Measurements from ENCODE around the gene DCST1. TPM values are rescaled to one million over a fixed set of nuclear protein-coding genes. Genes with fewer than 3 reads are reported as not detected.

Gene DCST1
- total RNA-seq, 1 donor from 2014 or later, result not detected

DNA sequence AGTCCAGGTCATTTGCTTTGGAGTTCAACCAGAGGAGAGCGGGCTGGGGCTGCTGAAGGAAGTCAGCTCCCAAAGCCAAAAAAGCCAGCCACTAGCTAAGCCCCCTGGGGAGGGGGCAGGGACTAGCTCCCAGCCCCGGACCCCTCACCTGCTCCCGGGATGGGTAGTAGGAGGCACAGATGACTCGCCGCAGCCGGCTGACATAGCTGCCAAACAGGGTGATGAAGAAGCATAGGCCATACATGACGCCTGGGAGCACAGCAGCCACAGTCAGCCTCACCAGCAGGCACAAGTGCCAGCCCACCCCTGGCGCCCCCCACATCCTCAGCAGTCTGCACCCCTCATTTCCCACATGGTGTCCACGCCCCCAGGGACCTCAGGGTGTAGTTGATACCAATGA, 7.5 kb upstream of the DCST1 start:
- Mint-ChIP-seq H3K36me3 (ENCODE audit: low read depth, unreplicated experiment) (peaks cover 4% of the 10 kb centered on the region), H3K9me3 (ENCODE audit: unreplicated experiment) (no peaks in the 10 kb centered on the region), H3K27me3 (ENCODE audit: unreplicated experiment) (peaks cover 7% of the 10 kb centered on the region), H3K4me3 (ENCODE audit: unreplicated experiment) (no peak overlapping the region), H3K27ac (ENCODE audit: unreplicated experiment) (no peak overlapping the region), H3K4me1 (ENCODE audit: unreplicated experiment) (peaks cover 23% of the 10 kb centered on the region)
- no peak for DNase-seq (ENCODE audit: low spot score)
- TF ChIP-seq, protein P1, sequence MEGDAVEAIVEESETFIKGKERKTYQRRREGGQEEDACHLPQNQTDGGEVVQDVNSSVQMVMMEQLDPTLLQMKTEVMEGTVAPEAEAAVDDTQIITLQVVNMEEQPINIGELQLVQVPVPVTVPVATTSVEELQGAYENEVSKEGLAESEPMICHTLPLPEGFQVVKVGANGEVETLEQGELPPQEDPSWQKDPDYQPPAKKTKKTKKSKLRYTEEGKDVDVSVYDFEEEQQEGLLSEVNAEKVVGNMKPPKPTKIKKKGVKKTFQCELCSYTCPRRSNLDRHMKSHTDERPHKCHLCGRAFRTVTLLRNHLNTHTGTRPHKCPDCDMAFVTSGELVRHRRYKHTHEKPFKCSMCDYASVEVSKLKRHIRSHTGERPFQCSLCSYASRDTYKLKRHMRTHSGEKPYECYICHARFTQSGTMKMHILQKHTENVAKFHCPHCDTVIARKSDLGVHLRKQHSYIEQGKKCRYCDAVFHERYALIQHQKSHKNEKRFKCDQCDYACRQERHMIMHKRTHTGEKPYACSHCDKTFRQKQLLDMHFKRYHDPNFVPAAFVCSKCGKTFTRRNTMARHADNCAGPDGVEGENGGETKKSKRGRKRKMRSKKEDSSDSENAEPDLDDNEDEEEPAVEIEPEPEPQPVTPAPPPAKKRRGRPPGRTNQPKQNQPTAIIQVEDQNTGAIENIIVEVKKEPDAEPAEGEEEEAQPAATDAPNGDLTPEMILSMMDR (IDR thresholded peaks at IDR 0.05; ENCODE audit: unreplicated experiment), result no peak

DNA sequence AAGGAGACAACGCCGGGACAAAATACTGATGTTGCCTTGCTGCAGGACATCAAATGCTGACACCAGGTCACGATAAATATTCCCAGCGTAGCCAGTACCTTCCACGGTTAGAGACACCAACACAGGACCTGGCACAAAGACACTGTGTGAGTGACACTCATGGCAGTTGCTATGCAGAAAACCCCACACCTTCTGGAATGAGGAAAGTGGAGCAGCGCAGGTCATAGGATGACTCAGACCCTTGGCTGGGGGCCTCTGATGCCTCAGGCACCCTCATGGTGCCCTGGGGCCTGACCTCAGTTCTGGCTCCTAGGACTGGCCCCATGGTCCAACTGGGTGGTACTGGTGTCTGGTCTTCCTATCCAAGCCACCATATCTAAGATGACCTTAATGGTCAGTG, 7.0 kb upstream of the DCST1 start:
- Mint-ChIP-seq H3K27ac (ENCODE audit: unreplicated experiment) (no peak overlapping the region), H3K4me1 (ENCODE audit: unreplicated experiment) (peaks cover 23% of the 10 kb centered on the region), H3K27me3 (ENCODE audit: unreplicated experiment) (peaks cover 7% of the 10 kb centered on the region), H3K4me3 (ENCODE audit: unreplicated experiment) (no peak overlapping the region), H3K36me3 (ENCODE audit: low read depth, unreplicated experiment) (peaks cover 4% of the 10 kb centered on the region), H3K9me3 (ENCODE audit: unreplicated experiment) (no peaks in the 10 kb centered on the region)
- TF ChIP-seq, protein P1 (IDR thresholded peaks at IDR 0.05; ENCODE audit: unreplicated experiment), result no peak
- no peak for DNase-seq (ENCODE audit: low spot score)

DNA sequence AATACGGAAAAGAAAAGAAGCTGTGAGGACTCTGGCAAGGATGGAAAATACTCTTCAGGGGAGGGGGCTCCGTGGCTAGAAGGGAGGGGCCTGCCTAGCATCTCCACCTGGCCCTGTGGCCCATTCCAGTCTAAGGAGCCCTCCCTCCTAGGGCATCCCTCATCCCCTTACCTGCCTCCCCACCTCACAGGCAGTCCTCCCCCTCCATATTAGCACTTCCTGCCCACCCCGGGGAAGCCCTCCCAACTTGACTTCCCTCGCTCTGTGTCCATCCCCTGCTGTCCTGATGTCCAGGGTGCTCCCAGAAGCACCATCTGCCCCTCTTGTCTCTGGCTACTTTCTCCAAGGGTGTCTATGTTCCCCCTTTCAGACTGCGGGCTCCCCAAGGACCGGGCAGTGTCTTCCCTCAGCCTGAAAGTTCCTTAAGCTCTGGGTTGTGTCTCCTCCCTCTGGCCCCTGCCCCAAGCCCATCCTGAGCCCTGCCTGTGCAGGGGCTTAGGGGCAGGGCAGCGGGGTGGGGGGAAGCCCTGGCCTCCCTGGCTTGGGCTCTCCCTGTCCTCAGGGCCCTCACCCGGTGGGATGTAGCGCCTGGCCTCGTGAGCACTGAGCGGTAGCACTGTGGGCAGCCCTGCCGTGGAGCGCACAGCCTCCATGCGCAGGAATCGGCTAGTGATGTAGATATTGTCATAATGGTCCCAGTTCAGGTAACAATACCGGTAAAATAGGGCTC, 3.9 kb upstream of the DCST1 start:
- Mint-ChIP-seq H3K36me3 (ENCODE audit: low read depth, unreplicated experiment) (peaks cover 5% of the 10 kb centered on the region), H3K27me3 (ENCODE audit: unreplicated experiment) (peaks cover 13% of the 10 kb centered on the region), H3K9me3 (ENCODE audit: unreplicated experiment) (no peaks in the 10 kb centered on the region), H3K4me3 (ENCODE audit: unreplicated experiment) (no peak overlapping the region), H3K4me1 (ENCODE audit: unreplicated experiment) (peaks cover 14% of the 10 kb centered on the region), H3K27ac (ENCODE audit: unreplicated experiment) (no peak overlapping the region)
- TF ChIP-seq, protein P1 (IDR thresholded peaks at IDR 0.05; ENCODE audit: unreplicated experiment), result no peak
- no peak for DNase-seq (ENCODE audit: low spot score)

DNA sequence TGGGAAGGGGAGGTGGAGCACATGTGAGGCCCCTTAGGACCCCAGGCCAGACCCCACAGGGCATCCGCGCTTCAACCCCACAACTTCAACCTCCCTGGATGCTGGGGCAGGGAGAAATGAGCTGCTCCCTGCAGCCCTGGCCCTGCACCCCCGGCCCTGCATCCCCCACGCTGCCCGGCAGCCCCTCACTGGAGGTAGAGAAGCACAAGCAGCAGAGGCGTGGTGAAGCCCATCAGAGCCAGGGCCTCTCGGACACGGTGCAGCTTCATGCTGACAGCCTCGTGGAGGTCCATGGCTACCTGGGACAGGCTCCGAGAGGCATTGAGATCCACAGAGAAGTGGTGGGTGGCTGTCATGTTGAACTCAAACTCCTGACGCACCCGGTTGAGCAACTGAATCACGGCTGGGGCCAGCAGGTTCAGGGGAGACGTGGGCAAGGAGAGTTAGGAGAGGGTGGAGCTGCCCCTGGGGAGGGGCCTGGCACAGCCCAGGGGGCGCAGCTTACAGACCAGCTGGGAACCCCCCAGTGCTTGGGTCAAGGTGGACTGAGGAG, 3.3 kb upstream of the DCST1 start:
- Mint-ChIP-seq H3K27ac (ENCODE audit: unreplicated experiment) (no peak overlapping the region), H3K4me1 (ENCODE audit: unreplicated experiment) (peaks cover 17% of the 10 kb centered on the region), H3K36me3 (ENCODE audit: low read depth, unreplicated experiment) (peaks cover 8% of the 10 kb centered on the region), H3K4me3 (ENCODE audit: unreplicated experiment) (no peak overlapping the region), H3K27me3 (ENCODE audit: unreplicated experiment) (peaks cover 15% of the 10 kb centered on the region), H3K9me3 (ENCODE audit: unreplicated experiment) (no peaks in the 10 kb centered on the region)
- DNase-seq (ENCODE audit: low spot score), result no peak
- TF ChIP-seq, protein P1 (IDR thresholded peaks at IDR 0.05; ENCODE audit: unreplicated experiment), result no peak

DNA sequence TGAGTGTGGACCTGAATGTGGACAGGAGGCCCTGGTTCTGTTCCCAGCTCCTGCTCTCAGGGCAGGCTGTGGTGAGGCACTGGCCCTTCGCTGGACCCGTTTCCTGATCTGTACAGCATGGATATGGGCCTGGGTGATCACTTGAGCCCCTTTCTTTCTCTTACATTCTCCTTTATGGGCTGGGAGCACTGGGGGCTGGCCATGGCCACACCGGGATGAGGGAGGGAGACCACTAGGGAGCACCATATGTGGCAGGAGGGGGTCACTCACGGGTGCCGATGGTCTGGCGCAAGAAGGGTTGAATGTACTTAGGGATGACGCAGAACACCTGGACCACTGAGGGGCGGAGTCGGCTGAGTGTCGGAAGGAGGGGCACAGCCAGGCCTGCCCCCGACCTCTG, 2.7 kb upstream of the DCST1 start:
- DNase-seq (ENCODE audit: low spot score), result no peak
- peaks cover 15% of the 10 kb centered on the region for H3K27me3 Mint-ChIP-seq (ENCODE audit: unreplicated experiment)
- H3K27ac Mint-ChIP-seq (ENCODE audit: unreplicated experiment), result no peak overlapping the region

More for the DNA sequence above, 2.7 kb upstream of the DCST1 start:
- Mint-ChIP-seq H3K9me3 (ENCODE audit: unreplicated experiment) (no peaks in the 10 kb centered on the region), H3K4me3 (ENCODE audit: unreplicated experiment) (no peak overlapping the region), H3K36me3 (ENCODE audit: low read depth, unreplicated experiment) (peaks cover 8% of the 10 kb centered on the region), H3K4me1 (ENCODE audit: unreplicated experiment) (peaks cover 21% of the 10 kb centered on the region)
- TF ChIP-seq, protein P1 (IDR thresholded peaks at IDR 0.05; ENCODE audit: unreplicated experiment), result no peak
